WI38 (cell line): ENCODE measurements around the gene CNTN5.

Experiments used
- H3K4me3 ChIP-seq: 2 replicates; pipeline ENCODE4 v1.5.1; 2011; ENCODE audit warnings: low read depth, mild to moderate bottlenecking, control low read depth, low read length
- CTCF ChIP-seq: IDR thresholded peaks from 2 replicates; pipeline ENCODE4 v1.5.1; 2012; ENCODE audit warnings: low read depth, mild to moderate bottlenecking, control low read depth, low read length

The CNTN5 gene

GRCh38 chr11:100208207-100208606 lies 1187.5 kb downstream of the CNTN5 start:
- no peak for TF ChIP-seq CTCF
- no peak overlapping the region for H3K4me3 ChIP-seq

- no peak overlapping the region for H3K4me3 ChIP-seq
- TF ChIP-seq CTCF, result no peak
Observed at GRCh38 chr11:100214791-100215190, 1194.0 kb downstream of the CNTN5 start.

- no peak for TF ChIP-seq CTCF
- H3K4me3 ChIP-seq, result no peak overlapping the region
Observed at GRCh38 chr11:100220801-100221200, 1200.1 kb downstream of the CNTN5 start.

- no peak for TF ChIP-seq CTCF
- no peak overlapping the region for H3K4me3 ChIP-seq
Observed at GRCh38 chr11:100221791-100222190, 1201.0 kb downstream of the CNTN5 start.

GRCh38 chr11:100224541-100225034 lies 1203.8 kb downstream of the CNTN5 start:
- no peak for TF ChIP-seq CTCF
- no peak overlapping the region for H3K4me3 ChIP-seq

- H3K4me3 ChIP-seq, result no peak overlapping the region
- TF ChIP-seq CTCF, result no peak
Observed at GRCh38 chr11:100229086-100229485, 1208.3 kb downstream of the CNTN5 start.

- no peak for TF ChIP-seq CTCF
- no peak overlapping the region for H3K4me3 ChIP-seq
Observed at GRCh38 chr11:100232006-100232405, 1211.3 kb downstream of the CNTN5 start.
